HG02973 (cell line): ENCODE data around the gene SARNP.

Experiments
- ATAC-seq: cut with Tn5 transposase; IDR thresholded peaks from one replicate; pipeline ENCODE4 v1.9.1; 2021; ENCODE audit warnings: moderate library complexity; ENCODE audit not compliant: unreplicated experiment

The SARNP gene

DNA sequence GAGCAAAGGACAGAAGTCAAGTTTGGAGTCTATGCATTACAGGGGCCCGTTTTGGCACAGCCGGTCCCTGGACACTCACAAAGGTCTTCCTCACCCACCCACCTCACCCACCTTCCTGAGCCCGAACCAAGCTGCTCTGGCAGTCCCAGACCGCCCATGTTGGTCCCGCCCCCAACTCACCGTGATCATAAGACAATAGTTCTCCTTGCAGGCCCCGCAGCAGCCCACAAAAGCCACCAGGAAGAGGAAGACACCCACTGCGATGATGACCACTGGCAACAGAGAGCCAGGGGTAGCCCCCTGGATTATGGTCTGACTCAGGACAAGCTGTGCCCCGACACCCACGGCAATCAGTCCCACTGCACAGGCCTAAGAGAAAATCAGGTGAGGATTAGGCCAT is 90.6 kb downstream of the SARNP start:
- ATAC-seq: no peak

DNA sequence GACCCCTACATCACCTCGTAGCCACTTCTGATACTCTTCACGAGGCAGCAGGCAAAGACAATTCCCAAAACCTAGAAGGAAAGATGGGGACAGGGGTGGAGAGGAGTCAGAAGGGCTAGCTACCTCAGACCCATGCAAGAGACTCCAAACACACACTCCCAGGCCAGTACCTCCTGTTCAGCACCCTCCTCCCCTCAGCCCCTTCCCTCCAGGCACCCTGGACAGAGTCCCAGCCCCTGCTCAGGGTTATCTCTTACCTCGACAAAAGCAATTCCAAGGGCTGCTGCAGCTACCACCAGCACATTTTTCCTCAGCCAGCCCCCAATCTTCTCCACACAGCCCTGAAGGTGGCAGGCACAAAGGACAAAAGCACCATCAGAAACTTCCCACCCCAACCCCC is 92.0 kb downstream of the SARNP start:
- ATAC-seq: no peak

DNA sequence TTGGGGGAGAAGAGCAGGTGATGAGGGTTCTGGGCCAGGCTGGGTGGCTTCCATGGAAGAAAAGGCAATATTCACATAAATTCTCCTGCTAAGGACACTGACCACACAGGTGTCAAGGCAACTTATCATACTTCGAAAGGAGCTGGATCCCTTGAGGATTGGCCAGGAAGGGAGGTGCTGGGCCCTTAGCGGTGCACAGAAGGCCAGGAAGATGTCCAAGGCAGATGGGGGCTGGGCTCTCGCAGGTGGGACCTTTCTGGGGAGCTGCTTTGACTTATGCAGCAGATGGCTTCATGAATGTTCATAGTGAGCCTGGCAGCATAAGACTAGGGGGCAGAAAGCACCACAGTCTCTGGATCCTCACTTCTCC is 92.6 kb downstream of the SARNP start:
- no peak for ATAC-seq

DNA sequence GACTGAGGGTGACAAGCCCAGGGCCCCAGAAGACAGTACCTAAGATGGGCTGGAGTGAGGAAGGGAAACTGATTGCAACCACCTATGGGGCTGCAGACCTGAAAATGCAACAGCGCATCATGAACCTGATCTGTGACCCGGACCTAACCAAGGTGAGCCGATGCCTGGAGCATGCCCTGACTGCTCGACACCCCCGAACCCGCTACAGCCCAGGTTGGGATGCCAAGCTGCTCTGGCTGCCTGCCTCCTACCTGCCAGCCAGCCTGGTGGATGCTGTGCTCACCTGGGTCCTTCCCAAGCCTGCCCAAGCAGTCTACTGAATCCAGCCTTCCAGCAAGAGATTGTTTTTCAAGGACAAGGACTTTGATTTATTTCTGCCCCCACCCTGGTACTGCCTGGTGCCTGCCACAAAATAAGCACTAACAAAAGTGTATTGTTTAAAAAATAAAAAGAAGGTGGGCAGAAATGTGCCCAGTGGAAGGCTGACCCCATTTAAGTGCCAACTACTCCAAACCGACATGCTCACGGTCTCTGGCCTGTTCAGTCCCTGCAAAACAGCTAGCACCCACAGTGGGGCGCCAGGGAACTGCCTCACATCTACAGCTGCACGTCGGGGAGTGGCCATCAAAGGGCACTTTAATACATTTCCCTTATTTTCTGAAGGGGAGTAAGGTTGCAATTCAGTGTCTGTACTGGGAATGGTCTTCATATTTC is 93.1 kb downstream of the SARNP start:
- no peak for ATAC-seq

DNA sequence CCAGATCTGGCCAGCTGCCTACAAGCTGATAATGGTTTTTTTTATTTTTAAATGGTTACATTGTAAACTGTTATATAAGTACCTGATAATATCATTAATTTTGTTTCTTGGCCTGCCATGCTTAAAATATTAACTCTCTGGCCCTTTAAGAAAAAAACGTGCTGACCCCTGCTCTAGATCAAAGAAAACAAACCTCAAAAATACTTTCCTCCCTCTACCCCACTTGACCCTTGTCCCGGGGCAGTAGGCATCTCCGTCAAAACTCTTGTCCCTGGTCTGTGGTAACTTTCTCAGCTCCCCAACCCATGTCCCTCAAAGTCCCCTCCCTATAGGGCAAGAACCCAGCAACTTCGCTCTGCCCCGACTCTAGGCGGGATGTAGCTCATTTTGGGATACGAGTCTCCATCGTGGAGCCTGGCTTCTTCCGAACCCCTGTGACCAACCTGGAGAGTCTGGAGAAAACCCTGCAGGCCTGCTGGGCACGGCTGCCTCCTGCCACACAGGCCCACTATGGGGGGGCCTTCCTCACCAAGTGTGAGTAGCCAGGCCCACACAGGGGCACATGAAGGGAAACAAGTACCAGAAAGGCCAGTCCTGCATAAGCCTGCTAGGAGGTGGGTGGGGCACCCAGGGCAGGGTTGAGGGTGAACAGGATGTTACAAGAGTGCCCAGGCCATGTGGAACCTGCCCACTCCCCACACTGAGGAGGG is 93.9 kb downstream of the SARNP start:
- ATAC-seq: no peak

DNA sequence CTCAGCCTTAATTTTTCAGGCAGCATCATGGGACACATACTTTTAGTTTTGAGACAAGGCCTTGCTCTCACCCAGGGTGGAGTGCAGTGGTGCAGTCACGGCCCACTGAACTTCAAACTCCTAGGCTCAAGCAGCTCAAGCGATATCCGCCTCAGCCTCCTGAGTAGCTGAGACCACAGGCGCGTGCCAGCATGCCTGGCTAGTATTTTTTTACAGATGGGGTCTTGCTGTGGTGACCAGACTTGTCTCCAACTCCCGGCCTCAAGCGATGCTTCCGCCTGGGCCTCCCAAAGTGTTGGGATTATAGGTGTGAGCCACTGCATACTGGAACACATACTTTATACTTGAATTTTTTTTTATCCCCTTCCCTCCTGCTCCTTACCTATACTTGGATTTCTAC is 94.6 kb downstream of the SARNP start:
- ATAC-seq: no peak

DNA sequence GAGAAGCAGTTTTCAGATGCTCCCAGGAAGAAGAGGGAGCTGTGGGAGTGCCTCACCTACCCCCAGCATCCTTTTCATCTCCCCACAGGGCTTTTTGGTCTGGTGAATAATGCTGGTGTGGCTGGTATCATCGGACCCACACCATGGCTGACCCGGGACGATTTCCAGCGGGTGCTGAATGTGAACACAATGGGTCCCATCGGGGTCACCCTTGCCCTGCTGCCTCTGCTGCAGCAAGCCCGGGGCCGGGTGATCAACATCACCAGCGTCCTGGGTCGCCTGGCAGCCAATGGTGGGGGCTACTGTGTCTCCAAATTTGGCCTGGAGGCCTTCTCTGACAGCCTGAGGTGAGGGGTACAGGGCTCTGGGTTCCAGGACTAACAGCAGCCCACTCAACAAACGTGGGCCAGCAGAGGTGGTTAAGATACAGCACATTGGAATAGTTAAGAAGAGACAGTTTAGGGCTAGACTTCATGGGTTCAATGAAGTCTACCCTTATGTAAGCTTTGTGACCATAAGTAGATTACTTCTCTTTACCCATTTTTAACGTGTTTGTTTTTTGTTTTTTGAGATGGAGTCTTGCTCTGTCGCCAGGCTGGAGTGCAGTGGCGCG is 95.8 kb downstream of the SARNP start:
- no peak for ATAC-seq

DNA sequence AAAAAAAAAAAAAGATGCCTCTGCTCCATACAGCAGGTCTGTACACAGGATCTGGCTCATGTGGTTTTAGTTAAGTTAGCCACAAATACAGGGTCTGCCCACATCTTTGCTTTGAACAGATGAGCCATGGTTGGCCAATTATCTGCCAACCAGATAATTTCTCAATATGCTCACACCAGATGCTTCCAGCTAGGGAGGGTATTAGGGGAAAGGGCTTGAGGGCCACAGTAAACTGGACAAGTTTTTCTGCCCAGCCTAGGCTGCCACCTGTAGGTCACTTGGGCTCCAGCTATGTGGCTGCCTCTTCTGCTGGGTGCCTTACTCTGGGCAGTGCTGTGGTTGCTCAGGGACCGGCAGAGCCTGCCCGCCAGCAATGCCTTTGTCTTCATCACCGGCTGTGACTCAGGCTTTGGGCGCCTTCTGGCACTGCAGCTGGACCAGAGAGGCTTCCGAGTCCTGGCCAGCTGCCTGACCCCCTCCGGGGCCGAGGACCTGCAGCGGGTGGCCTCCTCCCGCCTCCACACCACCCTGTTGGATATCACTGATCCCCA is 96.6 kb downstream of the SARNP start:
- ATAC-seq: no peak

DNA sequence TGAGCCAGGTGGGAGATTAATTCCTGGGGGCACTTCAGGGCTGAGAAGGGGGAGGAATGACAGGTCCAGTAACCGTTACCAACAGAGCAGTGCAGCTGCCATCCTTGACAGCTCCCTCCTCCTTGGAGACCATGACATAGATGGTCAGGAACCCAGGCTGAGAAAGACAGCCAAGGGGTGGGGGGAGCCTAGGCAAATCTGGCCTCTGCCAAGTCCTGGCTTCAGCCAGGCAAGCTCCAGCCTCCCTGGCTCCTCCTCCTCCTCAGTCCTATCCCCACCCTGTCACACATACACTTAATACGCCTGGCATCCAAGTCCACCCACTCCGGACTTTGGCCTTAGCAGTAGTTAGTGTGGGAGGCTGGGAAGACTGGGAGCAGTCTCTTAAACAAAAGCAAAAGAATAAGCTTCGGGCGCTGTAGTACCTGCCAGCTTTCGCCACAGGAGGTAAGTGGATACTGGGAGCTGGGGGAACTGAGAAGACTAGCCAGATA is 97.4 kb downstream of the SARNP start, which contains the start of gene RDH5:
Gene RDH5, plus strand, starts transcription at position 323 of the 494 bp plus-strand sequence. CDS start 792 bp downstream, outside the sequence.
- ATAC-seq: no peak

DNA sequence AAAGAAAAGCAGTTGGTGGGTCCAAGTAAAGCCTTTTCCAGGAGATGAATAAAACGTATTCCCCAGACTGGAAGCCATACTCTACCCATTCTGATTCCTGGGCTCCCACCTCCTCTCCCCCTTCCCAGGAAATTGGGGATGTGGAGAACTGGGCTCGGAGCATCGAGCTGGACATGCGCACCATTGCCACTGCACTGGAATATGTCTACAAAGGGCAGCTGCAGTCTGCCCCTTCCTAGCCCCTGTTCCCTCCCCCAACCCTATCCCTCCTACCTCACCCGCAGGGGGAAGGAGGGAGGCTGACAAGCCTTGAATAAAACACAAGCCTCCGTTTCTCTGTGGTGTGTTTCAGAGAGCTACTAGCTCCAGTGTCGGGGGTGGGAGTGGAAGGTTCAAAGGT is 98.2 kb downstream of the SARNP start:
- no peak for ATAC-seq

DNA sequence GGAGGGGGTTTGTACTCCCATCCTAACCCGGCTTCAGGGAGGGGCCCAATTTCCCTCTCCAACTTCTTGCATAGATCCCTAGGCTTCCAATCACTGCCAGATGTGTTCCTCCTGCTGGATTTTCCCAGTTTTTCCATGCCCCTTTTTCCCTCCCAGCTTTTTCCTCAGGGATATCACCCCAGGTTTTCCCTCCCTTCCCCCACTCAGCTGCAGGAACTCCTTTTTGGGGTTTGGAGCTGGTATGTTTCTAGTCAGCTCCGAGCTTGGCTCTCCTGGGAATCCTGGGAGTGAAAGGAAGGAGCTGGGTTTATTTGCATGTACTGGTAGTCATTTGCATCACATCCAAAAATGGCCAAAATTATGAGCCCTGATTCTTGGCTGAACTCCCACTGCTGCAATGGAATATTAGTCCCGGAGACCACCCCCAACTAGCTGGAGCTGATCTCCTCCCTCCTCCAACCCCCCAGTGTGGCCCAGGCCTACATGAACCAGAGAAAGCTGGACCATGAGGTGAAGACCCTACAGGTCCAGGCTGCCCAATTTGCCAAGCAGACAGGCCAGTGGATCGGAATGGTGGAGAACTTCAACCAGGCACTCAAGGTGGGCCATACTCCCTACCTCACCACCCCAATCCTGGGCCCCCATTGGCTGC is 98.8 kb downstream of the SARNP start:
- no peak for ATAC-seq

DNA sequence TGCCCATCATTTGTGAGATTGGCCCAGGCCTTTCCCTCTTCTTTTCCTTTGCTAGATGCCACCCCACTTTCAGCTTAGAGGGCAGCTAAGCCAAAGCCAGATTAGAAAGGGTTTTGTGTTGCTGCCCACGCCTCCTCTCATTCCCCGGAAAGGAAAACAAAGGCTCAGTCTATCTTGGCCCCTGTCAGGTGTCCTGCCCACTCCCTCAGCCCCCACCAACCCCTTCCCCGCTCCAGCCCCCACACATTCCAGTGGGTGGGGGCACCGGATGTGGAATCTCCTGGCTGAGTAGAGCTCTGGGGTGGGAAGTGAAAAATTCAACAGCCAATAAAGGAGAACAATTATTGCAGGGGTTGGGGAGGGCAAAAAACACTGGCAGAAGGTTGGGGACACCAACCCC is 99.5 kb downstream of the SARNP start:
- no peak for ATAC-seq

DNA sequence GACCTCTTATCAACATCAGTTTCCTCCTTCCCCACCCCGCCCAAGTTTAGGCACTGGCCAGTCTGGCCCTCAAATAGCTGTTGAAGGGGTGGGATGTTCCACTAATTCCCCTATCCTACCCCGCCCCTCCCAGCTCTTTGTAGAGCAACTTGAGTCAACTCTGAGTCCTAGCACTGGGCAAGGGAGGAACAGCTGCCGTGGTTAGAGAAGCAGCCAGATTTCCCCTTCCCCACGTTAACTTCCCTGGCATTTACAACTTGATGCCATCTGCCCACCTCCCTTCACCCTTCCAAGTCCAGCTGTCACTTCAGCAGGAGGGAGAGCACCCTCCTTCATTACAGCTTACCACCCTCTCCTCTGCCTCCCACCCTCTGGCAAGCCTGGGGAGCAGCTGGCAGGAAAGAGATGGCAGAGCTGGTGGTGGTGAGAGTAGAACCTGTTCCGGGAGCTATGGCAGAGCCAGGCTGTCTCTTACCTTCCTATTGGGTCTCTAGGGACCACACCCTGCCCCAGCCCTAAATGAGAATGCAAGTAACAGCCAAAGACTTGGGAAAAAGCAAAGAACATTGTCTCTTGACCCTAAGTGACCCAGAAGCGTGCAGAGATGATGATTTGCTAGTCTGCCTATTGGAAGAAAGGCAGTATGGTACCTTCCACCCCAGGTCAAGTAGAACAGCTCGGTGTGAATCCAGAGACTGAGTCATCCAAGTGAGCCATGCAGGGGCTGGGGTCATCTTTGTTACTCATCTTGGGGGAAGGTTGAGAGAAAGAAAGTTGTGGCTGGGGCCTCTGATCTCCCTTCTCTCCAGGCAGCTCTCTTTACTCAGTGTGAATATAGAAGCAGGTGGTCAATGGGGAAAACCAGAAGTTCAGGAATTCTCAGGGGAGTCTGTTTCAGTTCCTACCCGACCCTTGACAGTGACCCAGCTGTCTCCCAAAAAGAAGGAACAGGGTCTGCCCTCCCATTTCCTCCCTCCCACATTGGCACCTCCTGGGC is 100.2 kb downstream of the SARNP start:
- no peak for ATAC-seq

DNA sequence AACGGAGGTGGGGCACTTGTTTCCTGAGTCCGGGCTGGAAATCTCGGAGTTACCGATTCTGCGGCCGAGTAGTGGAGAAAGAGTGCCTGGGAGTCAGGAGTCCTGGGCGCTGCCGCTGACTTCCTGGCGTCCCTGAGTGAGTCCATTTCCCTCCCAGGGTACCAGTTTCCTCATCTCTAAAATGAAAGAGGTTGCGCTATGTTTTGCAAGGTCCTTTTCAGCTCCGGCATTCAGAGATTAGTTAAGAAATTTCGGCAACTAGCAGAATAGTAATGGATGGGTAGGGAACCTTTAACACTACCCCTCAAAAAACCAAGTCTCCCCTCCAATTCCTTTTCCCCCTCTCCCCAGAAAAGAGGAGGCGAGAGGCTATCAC is 101.0 kb downstream of the SARNP start:
- peak; percentile 20 for ATAC-seq

DNA sequence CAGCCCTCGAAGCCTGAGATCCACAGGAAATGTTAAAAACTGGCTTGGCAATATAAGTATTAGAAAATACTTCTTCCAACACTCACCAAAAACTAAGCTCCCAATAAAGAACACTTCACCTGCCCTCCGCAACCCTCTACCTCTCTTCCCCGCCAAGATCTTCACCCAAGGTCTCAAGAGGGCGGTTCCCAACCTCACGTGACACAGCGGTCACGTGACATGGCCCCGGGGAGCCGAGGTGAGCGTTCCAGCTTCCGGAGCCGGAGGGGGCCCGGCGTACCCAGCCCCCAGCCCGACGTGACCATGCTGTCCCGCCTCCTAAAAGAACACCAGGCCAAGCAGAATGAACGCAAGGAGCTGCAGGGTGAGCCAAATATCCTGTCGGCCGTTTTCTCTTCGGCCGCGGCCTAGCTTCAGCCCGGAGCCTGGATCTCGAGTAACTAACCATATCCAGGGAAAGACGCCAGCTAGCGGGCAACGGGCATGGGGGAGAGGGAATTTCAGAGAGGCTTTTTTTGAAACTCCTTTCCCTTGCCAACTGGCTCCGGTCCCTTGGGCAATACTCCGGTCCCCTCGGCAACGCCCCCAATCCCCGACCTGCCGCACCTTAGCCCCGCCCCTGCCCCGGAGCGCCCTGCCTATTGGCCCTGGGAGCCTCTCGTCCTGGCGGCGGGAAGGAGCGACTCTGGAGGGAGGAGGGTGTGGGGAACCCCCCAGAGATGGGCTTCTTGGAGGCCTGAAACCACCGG is 101.5 kb downstream of the SARNP start, which contains the start of gene BLOC1S1:
Gene BLOC1S1, plus strand, starts transcription at position 214 of the 749 bp plus-strand sequence. Its CDS starts 6 bp downstream, at position 220.
- peak; percentile 88 for ATAC-seq

DNA sequence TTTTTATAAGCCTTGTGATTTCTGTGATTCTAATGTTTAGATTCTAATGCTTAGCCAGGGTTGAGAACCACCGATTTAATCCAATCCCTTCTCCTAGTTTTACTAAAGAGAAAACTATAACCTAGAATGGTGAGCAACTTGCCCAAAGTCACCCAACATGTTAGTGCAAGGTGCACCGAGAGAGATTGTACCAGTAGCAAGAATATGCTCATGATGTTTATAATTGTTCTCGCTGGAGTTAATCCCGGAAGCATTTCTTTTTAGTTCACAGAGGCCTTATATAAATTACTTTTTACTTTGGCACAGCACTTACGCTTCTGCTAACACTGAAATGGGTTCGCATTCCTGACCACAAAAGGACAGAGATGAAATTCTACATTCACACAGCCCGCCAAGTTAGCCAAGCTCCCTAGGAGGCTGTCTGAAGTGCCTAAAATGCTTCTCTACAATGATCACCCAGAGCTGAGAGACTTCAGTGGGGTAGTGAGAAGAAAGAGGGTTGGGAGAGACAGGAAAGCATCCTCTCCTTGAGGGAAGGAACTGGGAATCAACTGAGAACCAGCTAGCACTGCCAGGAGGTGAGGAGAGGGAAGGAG is 102.3 kb downstream of the SARNP start:
- peak; percentile 11 for ATAC-seq

DNA sequence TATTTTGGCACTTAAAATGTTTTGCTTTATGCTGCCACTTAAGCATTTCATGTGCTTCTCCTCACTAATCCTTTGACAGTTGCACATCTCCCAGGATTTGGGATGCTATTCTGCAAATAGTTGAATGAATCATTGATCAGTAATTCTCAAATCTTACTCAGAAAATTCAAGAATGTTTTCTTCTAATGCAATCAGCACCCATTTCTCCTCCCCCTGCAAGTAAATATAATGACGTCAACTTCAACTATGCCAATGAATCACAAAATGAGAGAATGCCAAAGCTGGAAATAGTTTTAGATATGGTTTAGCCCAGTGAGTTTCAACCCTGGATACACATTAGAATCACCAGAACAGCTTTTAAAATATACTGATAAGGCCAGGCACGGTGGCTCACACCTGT is 103.8 kb downstream of the SARNP start:
- ATAC-seq: no peak

DNA sequence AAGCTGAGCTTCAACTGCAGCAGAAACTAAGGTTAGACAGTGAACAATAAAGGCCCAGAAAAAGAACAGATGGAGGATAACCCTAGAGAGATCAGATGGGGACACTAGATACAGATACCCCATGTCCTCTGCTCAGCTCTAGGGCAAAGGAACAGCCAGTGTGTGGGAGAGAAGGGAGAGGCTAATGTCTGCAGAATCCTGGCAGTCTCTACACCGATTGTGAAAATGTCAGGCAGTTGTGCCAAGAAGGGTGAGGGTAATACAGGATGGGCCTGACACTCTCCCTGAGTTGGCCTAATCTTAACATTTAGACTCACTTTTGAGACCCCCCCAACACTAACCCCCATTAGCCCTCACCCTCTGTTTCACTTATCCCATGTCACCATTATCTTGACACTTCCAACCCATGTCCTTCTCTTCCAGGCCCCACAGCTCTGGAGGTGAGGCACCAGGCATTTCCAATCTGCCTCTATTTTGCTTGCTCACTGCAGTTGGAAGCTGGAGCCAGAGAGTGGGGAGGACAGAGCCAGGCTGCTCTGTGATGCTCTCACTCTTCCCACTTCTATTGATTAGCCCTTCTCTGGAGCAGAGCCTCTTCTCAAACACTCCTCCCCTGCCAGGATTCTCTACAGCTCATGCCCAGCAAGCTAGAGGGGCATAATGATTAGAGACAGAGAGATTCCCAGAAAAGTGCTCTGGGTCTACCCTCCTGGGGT is 104.7 kb downstream of the SARNP start:
- no peak for ATAC-seq
